ENCODE results near the gene EMILIN2.

Gene EMILIN2

GRCh38 chr18:2916184-2916583 lies 69.4 kb downstream of the EMILIN2 start:
- no peak for DNase-seq (ENCODE audit: low read depth)

GRCh38 chr18:2917259-2918047 lies 70.6 kb downstream of the EMILIN2 start:
- DNase-seq (ENCODE audit: low read depth), result no peak

- no peak for DNase-seq (ENCODE audit: low read depth)
Observed at GRCh38 chr18:2918761-2919550, 72.2 kb downstream of the EMILIN2 start.

GRCh38 chr18:2919600-2919999 lies 72.8 kb downstream of the EMILIN2 start:
- DNase-seq (ENCODE audit: low read depth), result no peak

- DNase-seq (ENCODE audit: low read depth), result no peak
Observed at GRCh38 chr18:2920027-2920426, 73.2 kb downstream of the EMILIN2 start.

- no peak for DNase-seq (ENCODE audit: low read depth)
Observed at GRCh38 chr18:2920546-2921343, 73.9 kb downstream of the EMILIN2 start.

GRCh38 chr18:2921778-2922177 lies 75.0 kb downstream of the EMILIN2 start:
- no peak for DNase-seq (ENCODE audit: low read depth)

- DNase-seq (ENCODE audit: low read depth), result no peak
Observed at GRCh38 chr18:2923464-2923863, 76.7 kb downstream of the EMILIN2 start.

GRCh38 chr18:2924920-2925319 lies 78.1 kb downstream of the EMILIN2 start:
- DNase-seq (ENCODE audit: low read depth), result no peak

- DNase-seq (ENCODE audit: low read depth), result no peak
Observed at GRCh38 chr18:2926528-2926927, 79.7 kb downstream of the EMILIN2 start.

- DNase-seq (ENCODE audit: low read depth), result no peak
Observed at GRCh38 chr18:2927745-2928144, 80.9 kb downstream of the EMILIN2 start.

GRCh38 chr18:2932247-2933181 lies 85.7 kb downstream of the EMILIN2 start:
- DNase-seq (ENCODE audit: low read depth), result peak; percentile 32

GRCh38 chr18:2933995-2934394 lies 87.2 kb downstream of the EMILIN2 start:
- DNase-seq (ENCODE audit: low read depth), result no peak

GRCh38 chr18:2935438-2936192 lies 88.8 kb downstream of the EMILIN2 start:
- no peak for DNase-seq (ENCODE audit: low read depth)

- DNase-seq (ENCODE audit: low read depth), result no peak
Observed at GRCh38 chr18:2939317-2939716, 92.5 kb downstream of the EMILIN2 start.

GRCh38 chr18:2948038-2948437 lies 101.2 kb downstream of the EMILIN2 start:
- no peak for DNase-seq (ENCODE audit: low read depth)

GRCh38 chr18:2952605-2953004 lies 105.8 kb downstream of the EMILIN2 start:
- DNase-seq (ENCODE audit: low read depth), result no peak

- no peak for DNase-seq (ENCODE audit: low read depth)
Observed at GRCh38 chr18:2953935-2954653, 107.3 kb downstream of the EMILIN2 start.

GRCh38 chr18:2954869-2955645 lies 108.3 kb downstream of the EMILIN2 start:
- no peak for DNase-seq (ENCODE audit: low read depth)

All from stimulated activated CD8-positive, alpha-beta memory T cell treated with anti-CD3 and anti-CD28 coated beads, Interleukin-12 subunit alpha, Interleukin-12 subunit beta, amount 100 ng/mL, for 1 hour (primary cell).